Measurements from ENCODE around the gene ZFP36L1. TPM values are rescaled to one million over a fixed set of nuclear protein-coding genes. Genes with fewer than 3 reads are reported as not detected.

The ZFP36L1 gene
- total RNA-seq, 2 experiments from 2014 or later: 254 to 258 TPM

DNA sequence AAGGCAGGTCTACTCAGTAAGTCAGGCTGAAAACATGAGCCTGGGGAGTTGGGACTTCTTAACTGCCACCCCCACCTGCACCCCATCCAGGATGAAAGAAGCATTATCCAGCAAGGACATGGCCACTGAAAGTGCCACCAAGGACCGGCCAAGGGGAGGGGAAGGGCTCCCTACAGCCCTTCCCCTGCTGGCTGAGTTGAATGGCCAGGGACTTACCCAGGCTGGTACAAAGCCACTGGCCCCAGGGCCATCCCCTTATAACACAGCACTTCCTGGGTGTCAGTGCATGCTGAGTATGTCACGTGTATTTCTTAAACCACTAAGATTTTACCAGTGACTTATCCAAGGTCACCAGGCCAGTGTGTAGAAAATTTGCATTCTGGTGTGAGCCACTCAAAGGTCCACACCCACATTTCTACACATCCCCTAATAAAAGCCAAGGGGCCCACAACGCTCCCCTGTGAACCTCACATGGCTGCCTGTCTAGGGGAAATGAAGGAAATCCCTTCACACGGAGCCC lies 29.3 kb upstream of the ZFP36L1 start:
- no peaks in the 10 kb centered on the region for H3K27me3 Mint-ChIP-seq
- Histone ChIP-seq H3K27me3 (ENCODE audit: control insufficient read depth in 1 of 2, insufficient read depth in 2 of 2, low read length in 2 of 2) (no peaks in the 10 kb centered on the region), H3K9me3 (ENCODE audit: control insufficient read depth in 1 of 2, insufficient read depth in 1 of 2, low read length in 2 of 2) (no peaks in the 10 kb centered on the region), H3K36me3 (ENCODE audit: insufficient read depth, low read length) (no peaks in the 10 kb centered on the region), H3K27ac (ENCODE audit: low read depth in 1 of 2, low read length in 2 of 2) (no peak overlapping the region), H3K4me1 (ENCODE audit: insufficient read depth, low read length) (peaks cover 60% of the 10 kb centered on the region), H3K4me3 (ENCODE audit: low read length) (no peak overlapping the region)
- TF ChIP-seq, protein P1, sequence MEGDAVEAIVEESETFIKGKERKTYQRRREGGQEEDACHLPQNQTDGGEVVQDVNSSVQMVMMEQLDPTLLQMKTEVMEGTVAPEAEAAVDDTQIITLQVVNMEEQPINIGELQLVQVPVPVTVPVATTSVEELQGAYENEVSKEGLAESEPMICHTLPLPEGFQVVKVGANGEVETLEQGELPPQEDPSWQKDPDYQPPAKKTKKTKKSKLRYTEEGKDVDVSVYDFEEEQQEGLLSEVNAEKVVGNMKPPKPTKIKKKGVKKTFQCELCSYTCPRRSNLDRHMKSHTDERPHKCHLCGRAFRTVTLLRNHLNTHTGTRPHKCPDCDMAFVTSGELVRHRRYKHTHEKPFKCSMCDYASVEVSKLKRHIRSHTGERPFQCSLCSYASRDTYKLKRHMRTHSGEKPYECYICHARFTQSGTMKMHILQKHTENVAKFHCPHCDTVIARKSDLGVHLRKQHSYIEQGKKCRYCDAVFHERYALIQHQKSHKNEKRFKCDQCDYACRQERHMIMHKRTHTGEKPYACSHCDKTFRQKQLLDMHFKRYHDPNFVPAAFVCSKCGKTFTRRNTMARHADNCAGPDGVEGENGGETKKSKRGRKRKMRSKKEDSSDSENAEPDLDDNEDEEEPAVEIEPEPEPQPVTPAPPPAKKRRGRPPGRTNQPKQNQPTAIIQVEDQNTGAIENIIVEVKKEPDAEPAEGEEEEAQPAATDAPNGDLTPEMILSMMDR (IDR thresholded peaks at IDR 0.05): no peak
- ChIA-PET POLR2A (interaction anchor here (13.4 to 17.9 kb wide), 2 partner anchors 25 to 36 kb away, joined by 365 to 816 read pairs; partner anchors contain the start of gene ZFP36L1), CTCF (interaction anchor here (1.0 to 1.4 kb wide), 2 partner anchors 22 to 31 kb away, joined by 3 to 5 read pairs; no protein-coding TSS in a partner anchor)
- no peaks in the 10 kb centered on the region for H3K36me3 Mint-ChIP-seq (ENCODE audit: low read depth)
- peak overlapping the region; percentile 86 for H3K27ac Mint-ChIP-seq
- no peaks in the 10 kb centered on the region for H3K9me3 Mint-ChIP-seq
- H3K4me1 Mint-ChIP-seq (ENCODE audit: low read depth): peaks cover 50% of the 10 kb centered on the region
- DNase-seq (peak in 3 of 14 experiments; percentile 47 to 62 (median 61)), ATAC-seq (ENCODE audit: poor library complexity) (no peak)
- peak overlapping the region; percentile 58 for H3K4me3 Mint-ChIP-seq
- intact Hi-C loops (cut with DNase I, micrococcal nuclease): no loop called here

DNA sequence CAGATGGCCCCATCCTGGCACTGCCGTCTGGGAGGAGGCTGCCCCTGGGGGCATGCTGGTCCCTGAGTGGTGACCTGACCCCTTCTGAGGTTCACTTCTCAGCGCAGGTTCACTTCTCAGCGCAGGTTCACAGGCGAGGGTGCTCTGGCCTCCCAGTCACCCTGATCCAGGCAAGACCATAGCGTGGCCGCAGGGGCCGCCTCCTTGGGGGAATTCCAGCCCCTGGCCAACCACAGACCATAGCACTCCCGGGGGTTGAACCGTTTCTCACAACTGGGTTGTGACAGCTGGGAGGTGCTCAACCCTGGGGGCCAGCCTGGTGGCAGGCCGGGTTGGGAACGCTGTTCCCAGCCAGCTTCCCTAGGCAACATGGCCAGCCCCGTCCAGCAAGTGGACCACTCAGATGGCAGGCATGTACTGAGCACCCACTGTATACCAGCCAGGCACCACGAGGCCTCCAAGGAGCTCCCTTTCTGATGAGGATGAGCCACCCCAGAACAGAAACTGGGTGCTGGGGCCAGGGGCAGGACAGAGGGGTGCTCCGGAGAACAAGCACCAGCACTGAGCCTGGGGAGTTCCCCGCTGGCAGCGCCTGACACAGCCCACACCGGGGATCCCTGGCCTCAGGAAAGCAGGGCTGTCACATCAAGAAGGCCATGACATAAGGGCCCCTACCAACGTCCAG lies 28.3 kb upstream of the ZFP36L1 start:
- Histone ChIP-seq H3K4me1 (ENCODE audit: insufficient read depth, low read length) (peaks cover 67% of the 10 kb centered on the region), H3K27ac (ENCODE audit: low read depth in 1 of 2, low read length in 2 of 2) (peak overlapping the region; percentile 29 to 59), H3K27me3 (ENCODE audit: control insufficient read depth in 1 of 2, insufficient read depth in 2 of 2, low read length in 2 of 2) (no peaks in the 10 kb centered on the region), H3K4me3 (ENCODE audit: low read length) (no peak overlapping the region), H3K36me3 (ENCODE audit: insufficient read depth, low read length) (no peaks in the 10 kb centered on the region), H3K9me3 (ENCODE audit: control insufficient read depth in 1 of 2, insufficient read depth in 1 of 2, low read length in 2 of 2) (no peaks in the 10 kb centered on the region)
- no peaks in the 10 kb centered on the region for H3K36me3 Mint-ChIP-seq (ENCODE audit: low read depth)
- peak overlapping the region; percentile 86 for H3K27ac Mint-ChIP-seq
- no peaks in the 10 kb centered on the region for H3K27me3 Mint-ChIP-seq
- POLR2A ChIA-PET: interaction anchor here (0.6 to 17.9 kb wide), 8 partner anchors 13 to 887 kb away, joined by 3 to 816 read pairs (median 4); partner anchors contain the start of gene ZFP36L1
- ATAC-seq (ENCODE audit: poor library complexity): no peak
- peak overlapping the region; percentile 58 for H3K4me3 Mint-ChIP-seq
- TF ChIP-seq, protein P1 (IDR thresholded peaks at IDR 0.05): no peak
- H3K4me1 Mint-ChIP-seq (ENCODE audit: low read depth): peaks cover 56% of the 10 kb centered on the region
- intact Hi-C loops (cut with DNase I, micrococcal nuclease): loop anchor here in 1 of 2 experiments (1.0 kb wide), 1 partner anchor 28 kb away; the partner anchor contains the start of gene ZFP36L1
- peak in 3 of 14 experiments; percentile 27 to 67 (median 39) for DNase-seq
- CTCF ChIA-PET: interaction anchor here (1.0 to 1.9 kb wide), 3 partner anchors 8 to 30 kb away, joined by 3 to 7 read pairs (median 5); no protein-coding TSS in a partner anchor
- H3K9me3 Mint-ChIP-seq: no peaks in the 10 kb centered on the region

DNA sequence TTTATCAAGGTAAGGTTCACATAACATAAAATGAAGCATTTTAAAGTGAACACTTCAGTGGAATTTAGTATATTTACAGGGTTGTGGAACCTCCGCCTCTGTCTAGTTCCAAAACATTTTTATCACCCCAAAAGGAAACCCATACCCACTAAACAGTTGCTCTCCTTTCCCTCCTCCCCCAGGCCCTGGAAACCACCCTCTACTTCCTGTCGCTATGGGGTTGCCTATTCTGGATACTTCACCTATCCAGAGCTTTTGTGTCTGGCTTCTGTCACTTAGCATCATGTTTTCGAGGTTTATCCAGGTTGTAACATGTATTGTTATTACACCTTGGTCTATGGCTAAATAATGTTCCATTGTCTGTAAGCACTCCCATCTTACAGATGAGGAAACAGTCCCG lies 27.7 kb upstream of the ZFP36L1 start:
- H3K9me3 Mint-ChIP-seq: no peaks in the 10 kb centered on the region
- intact Hi-C loops (cut with DNase I, micrococcal nuclease): loop anchor here in 1 of 2 experiments (1.0 kb wide), 1 partner anchor 27 kb away; the partner anchor contains the start of gene ZFP36L1
- ATAC-seq (ENCODE audit: poor library complexity) (peak; percentile 59), DNase-seq (peak in 7 of 14 experiments; percentile 41 to 85 (median 59))
- Histone ChIP-seq H3K9me3 (ENCODE audit: control insufficient read depth in 1 of 2, insufficient read depth in 1 of 2, low read length in 2 of 2) (no peaks in the 10 kb centered on the region), H3K27ac (ENCODE audit: low read depth in 1 of 2, low read length in 2 of 2) (peak overlapping the region; percentile 54 to 59), H3K36me3 (ENCODE audit: insufficient read depth, low read length) (no peaks in the 10 kb centered on the region), H3K27me3 (ENCODE audit: control insufficient read depth in 1 of 2, insufficient read depth in 2 of 2, low read length in 2 of 2) (no peaks in the 10 kb centered on the region), H3K4me1 (ENCODE audit: insufficient read depth, low read length) (peaks cover 73% of the 10 kb centered on the region), H3K4me3 (ENCODE audit: low read length) (no peak overlapping the region)
- H3K27me3 Mint-ChIP-seq: no peaks in the 10 kb centered on the region
- ChIA-PET CTCF (interaction anchor here (1.9 kb wide), 1 partner anchor 9 kb away, joined by 7 read pairs; no protein-coding TSS in a partner anchor), POLR2A (interaction anchor here (0.6 to 17.9 kb wide), 9 partner anchors 13 to 887 kb away, joined by 3 to 816 read pairs (median 4); partner anchors contain the start of gene ZFP36L1)
- no peaks in the 10 kb centered on the region for H3K36me3 Mint-ChIP-seq (ENCODE audit: low read depth)
- peak overlapping the region; percentile 55 for H3K4me3 Mint-ChIP-seq
- TF ChIP-seq, protein P1 (IDR thresholded peaks at IDR 0.05): no peak
- H3K4me1 Mint-ChIP-seq (ENCODE audit: low read depth): peaks cover 61% of the 10 kb centered on the region
- peak overlapping the region; percentile 86 for H3K27ac Mint-ChIP-seq
